OCI-LY7 (cell line): ENCODE results near the gene CGB5. TPM values are rescaled to one million over a fixed set of nuclear protein-coding genes. Genes with fewer than 3 reads are reported as not detected.

Source experiments
- BruUV-seq: library from RNA; stranded (reverse); fragments of 400-500 nt; replicated peaks from 2 replicates; lab custom pipeline; 2021; lab: Mats Ljungman, UMichigan
- CTCF ChIA-PET: fragments of 300-600 bp; sonication (Branson Sonifier 250); formaldehyde crosslinking; loops from one replicate; lab custom pipeline; 2022; ENCODE audit warnings: antibody characterized with exemption; ENCODE audit not compliant: unreplicated experiment; lab: Charles Lee
- POLR2A ChIA-PET: fragments of 300-600 bp; sonication (Branson Sonifier 250); formaldehyde crosslinking; loops from one replicate; lab custom pipeline; 2022; ENCODE audit warnings: antibody characterized with exemption; lab: Charles Lee
- DNase-seq: peaks from one replicate; pipeline ENCODE4 v3.0.0-alpha.2; 2015; ENCODE audit warnings: low spot score
- H2AFZ ChIP-seq: fragments of 200-600 bp; sonication (generic), shearing (Covaris generic); 2 replicates; pipeline ENCODE4 v1.6.1; 2014; ENCODE audit warnings: mild to moderate bottlenecking, antibody characterized with exemption, low read length, moderate library complexity
- H3K27ac ChIP-seq: fragments of 200-600 bp; sonication (generic); 2 replicates; pipeline ENCODE4 v1.5.1; 2014; ENCODE audit warnings: mixed run types, low read depth, mild to moderate bottlenecking, moderate library complexity, low read length, inconsistent platforms; ENCODE audit not compliant: poor library complexity, severe bottlenecking
- H3K36me3 ChIP-seq: fragments of 200-600 bp; sonication (generic); 2 replicates; pipeline ENCODE4 v1.6.1; 2014; ENCODE audit warnings: mild to moderate bottlenecking, antibody characterized with exemption, low read length, moderate library complexity, mixed read lengths; ENCODE audit not compliant: insufficient read depth
- H3K4me1 ChIP-seq: fragments of 200-600 bp; sonication (generic); 2 replicates; pipeline ENCODE4 v1.5.1; 2014; ENCODE audit warnings: mild to moderate bottlenecking, low read length; ENCODE audit not compliant: insufficient read depth, poor library complexity, severe bottlenecking
- H3K4me2 ChIP-seq: fragments of 200-600 bp; sonication (generic); 2 replicates; pipeline ENCODE4 v1.6.1; 2014; ENCODE audit warnings: mild to moderate bottlenecking, low read length
- H3K4me3 ChIP-seq: fragments of 200-600 bp; sonication (generic); 2 replicates; pipeline ENCODE4 v1.5.1; 2014; ENCODE audit warnings: mild to moderate bottlenecking, low read depth, low read length; ENCODE audit not compliant: poor library complexity, severe bottlenecking
- H3K79me2 ChIP-seq: fragments of 200-600 bp; sonication (generic); 2 replicates; pipeline ENCODE4 v1.6.1; 2016; ENCODE audit warnings: low read depth, mild to moderate bottlenecking, low read length, moderate library complexity, mixed read lengths; ENCODE audit not compliant: insufficient read depth
- H3K9me2 ChIP-seq: fragments of 200-600 bp; sonication (generic); 2 replicates; pipeline ENCODE4 v1.6.1; 2016; ENCODE audit warnings: mild to moderate bottlenecking, low read length, mixed read lengths; ENCODE audit not compliant: insufficient read depth
- H3K9me3 ChIP-seq: fragments of 200-600 bp; sonication (generic); 2 replicates; pipeline ENCODE4 v1.6.1; 2014; ENCODE audit warnings: mild to moderate bottlenecking, mixed run types, low read length, mixed read lengths
- H4K20me1 ChIP-seq: fragments of 200-600 bp; sonication (generic); 2 replicates; pipeline ENCODE4 v1.6.1; 2014; ENCODE audit warnings: mild to moderate bottlenecking, antibody characterized with exemption, low read length, moderate library complexity, mixed read lengths; ENCODE audit not compliant: insufficient read depth
- CTCF ChIP-seq: fragments of 200-600 bp; sonication (generic); conservative IDR thresholded peaks from 2 replicates; pipeline ENCODE4 v1.5.1; 2014; ENCODE audit warnings: mild to moderate bottlenecking, antibody characterized with exemption, low read length, moderate library complexity, mixed read lengths
- EZH2phosphoT487 ChIP-seq: fragments of 200-600 bp; sonication (generic); IDR thresholded peaks from 2 replicates; pipeline ENCODE4 v1.6.1; 2018; ENCODE audit warnings: low read depth, borderline replicate concordance, mild to moderate bottlenecking, mixed run types, antibody characterized with exemption, low read length, moderate library complexity, mixed read lengths
- intact Hi-C: fragments of 100-400 bp; cut with micrococcal nuclease; formaldehyde crosslinking; loops from one replicate; pipeline ENCODE4 v1.10.0; 2022; ENCODE audit not compliant: unreplicated experiment
- microRNA-seq: library from miRNA; unstranded; fragments of <30 nt; microRNA quantifications from one replicate; pipeline ENCODE4 v1.2.0, GENCODE V29; 2022; ENCODE audit warnings: borderline replicate concordance
- small RNA-seq: library from RNA; depleted of rRNA; stranded (forward); fragments of <200 nt; gene quantifications from one replicate; pipeline ENCODE3, GENCODE V24; 2014
- total RNA-seq, 2 experiments: library from RNA; depleted of rRNA in 1 of 2; stranded (reverse); fragments of >200 nt in 1 of 2; shearing (Covaris generic) in 1 of 2; gene quantifications; 2 replicates each; pipeline ENCODE4 v1.2.3, GENCODE V29; 2014 to 2022

The CGB5 gene
- total RNA-seq, 2 experiments from 2014 or later: not detected

- Histone ChIP-seq H3K4me1 (peaks cover 13% of the 10 kb centered on the region), H3K9me3 (no peaks in the 10 kb centered on the region), H3K4me2 (no peak overlapping the region), H3K4me3 (no peak overlapping the region), H3K27ac (no peak overlapping the region), H2AFZ (no peak overlapping the region), H3K79me2 (peaks cover 40% of the 10 kb centered on the region), H3K36me3 (peaks cover 95% of the 10 kb centered on the region), H4K20me1 (peaks cover 15% of the 10 kb centered on the region), H3K9me2 (no peaks in the 10 kb centered on the region)
- TF ChIP-seq CTCF (no peak), EZH2phosphoT487 (no peak)
- no peak for DNase-seq
- intact Hi-C loops: no loop called here
- ChIA-PET POLR2A (no interaction called here), CTCF (no interaction called here)
- BruUV-seq: no TSS peak
Observed at GRCh38 chr19:49091391-49092038, 47.9 kb downstream of the CGB5 start.

- Histone ChIP-seq H4K20me1 (peaks cover 8% of the 10 kb centered on the region; the same call in 1 of the 2 replicates), H3K4me1 (peaks cover 1% of the 10 kb centered on the region), H3K27ac (no peak overlapping the region), H3K36me3 (peaks cover 94% of the 10 kb centered on the region), H3K9me3 (no peaks in the 10 kb centered on the region), H3K79me2 (peaks cover 28% of the 10 kb centered on the region), H2AFZ (no peak overlapping the region), H3K9me2 (no peaks in the 10 kb centered on the region), H3K4me3 (no peak overlapping the region), H3K4me2 (no peak overlapping the region)
- DNase-seq: no peak
- BruUV-seq: no TSS peak
- ChIA-PET CTCF (no interaction called here), POLR2A (interaction anchor here (0.6 kb wide), 1 partner anchor 359 kb away, joined by 4 read pairs; the partner anchor contains the start of gene PIH1D1)
- TF ChIP-seq EZH2phosphoT487 (no peak), CTCF (no peak)
- intact Hi-C loops: no loop called here
Observed at GRCh38 chr19:49092686-49093085, 49.0 kb downstream of the CGB5 start.

Small RNAs within 50 kb of the gene (microRNA-seq; reads per million reads assigned to microRNA genes)
- not detected for gene MIR6798

Small RNAs within 50 kb of the gene (small RNA-seq; reads per million reads assigned to genes)
- gene MIR6798: not detected
- not detected for gene RN7SL708P

Other genes with a start within 250 kb of the CGB5 start
- gene BCAT2, start 232.8 kb upstream of the CGB5 start, total RNA-seq (2014; rRNA removed; shearing (Covaris generic)): 44.5 and 47.2 TPM in 2 replicates
- 35.9 and 53.0 TPM in 2 replicates for gene BCAT2, start 232.8 kb upstream of the CGB5 start, total RNA-seq (2022)
- 4.5 and 4.9 TPM in 2 replicates for gene HSD17B14, start 207.4 kb upstream of the CGB5 start, total RNA-seq (2014; rRNA removed; shearing (Covaris generic))
- 1.8 and 3.2 TPM in 2 replicates for gene HSD17B14, start 207.4 kb upstream of the CGB5 start, total RNA-seq (2022)
- 4.7 and 8.4 TPM in 2 replicates for gene PLEKHA4, start 175.2 kb upstream of the CGB5 start, total RNA-seq (2014; rRNA removed; shearing (Covaris generic))
- 8.1 and 8.8 TPM in 2 replicates for gene PLEKHA4, start 175.2 kb upstream of the CGB5 start, total RNA-seq (2022)
- 31.5 and 31.7 TPM in 2 replicates for gene PPP1R15A, start 171.4 kb upstream of the CGB5 start, total RNA-seq (2014; rRNA removed; shearing (Covaris generic))
- gene PPP1R15A, start 171.4 kb upstream of the CGB5 start, total RNA-seq (2022): 23.4 and 23.8 TPM in 2 replicates
- gene TULP2, start 145.1 kb upstream of the CGB5 start, total RNA-seq (2014; rRNA removed; shearing (Covaris generic)): 0.47 TPM in 1 of 2 replicates, not detected in the other
- 1.6 and 2.9 TPM in 2 replicates for gene TULP2, start 145.1 kb upstream of the CGB5 start, total RNA-seq (2022)
- gene NUCB1, start 143.5 kb upstream of the CGB5 start, total RNA-seq (2014; rRNA removed; shearing (Covaris generic)): 72.6 and 88.7 TPM in 2 replicates
- gene NUCB1, start 143.5 kb upstream of the CGB5 start, total RNA-seq (2022): 73.6 and 85.3 TPM in 2 replicates
- gene DHDH, start 110.1 kb upstream of the CGB5 start, total RNA-seq (2014; rRNA removed; shearing (Covaris generic)): not detected in 2 replicates
- gene DHDH, start 110.1 kb upstream of the CGB5 start, total RNA-seq (2022): 0.53 TPM in 1 of 2 replicates, not detected in the other
- 94.9 and 95.2 TPM in 2 replicates for gene BAX, start 89.0 kb upstream of the CGB5 start, total RNA-seq (2014; rRNA removed; shearing (Covaris generic))
- 83.9 and 93.7 TPM in 2 replicates for gene BAX, start 89.0 kb upstream of the CGB5 start, total RNA-seq (2022)
- gene FTL, start 78.5 kb upstream of the CGB5 start, total RNA-seq (2014; rRNA removed; shearing (Covaris generic)): 562 and 602 TPM in 2 replicates
- gene FTL, start 78.5 kb upstream of the CGB5 start, total RNA-seq (2022): 438 and 467 TPM in 2 replicates
- gene GYS1, start 50.5 kb upstream of the CGB5 start, total RNA-seq (2014; rRNA removed; shearing (Covaris generic)): 12.5 and 20.0 TPM in 2 replicates
- gene GYS1, start 50.5 kb upstream of the CGB5 start, total RNA-seq (2022): 28.9 and 29.9 TPM in 2 replicates
- 265 and 272 TPM in 2 replicates for gene RUVBL2, start 50.0 kb upstream of the CGB5 start, total RNA-seq (2014; rRNA removed; shearing (Covaris generic))
- 125 and 146 TPM in 2 replicates for gene RUVBL2, start 50.0 kb upstream of the CGB5 start, total RNA-seq (2022)
- gene LHB, start 26.8 kb upstream of the CGB5 start, total RNA-seq (2014; rRNA removed; shearing (Covaris generic)): 1.1 TPM in 1 of 2 replicates, not detected in the other
- not detected in 2 replicates for gene LHB, start 26.8 kb upstream of the CGB5 start, total RNA-seq (2022)
- gene CGB3, start 19.5 kb upstream of the CGB5 start, total RNA-seq (2014; rRNA removed; shearing (Covaris generic)): not detected in 2 replicates
- gene CGB3, start 19.5 kb upstream of the CGB5 start, total RNA-seq (2022): not detected in 2 replicates
- gene CGB2, start 12.0 kb upstream of the CGB5 start, total RNA-seq (2014; rRNA removed; shearing (Covaris generic)): not detected in 2 replicates
- not detected in 2 replicates for gene CGB2, start 12.0 kb upstream of the CGB5 start, total RNA-seq (2022)
- gene CGB1, start 7.0 kb upstream of the CGB5 start, total RNA-seq (2014; rRNA removed; shearing (Covaris generic)): not detected in 2 replicates
- gene CGB1, start 7.0 kb upstream of the CGB5 start, total RNA-seq (2022): not detected in 2 replicates
- gene CGB8, start 5.3 kb downstream of the CGB5 start, total RNA-seq (2014; rRNA removed; shearing (Covaris generic)): not detected in 2 replicates
- gene CGB8, start 5.3 kb downstream of the CGB5 start, total RNA-seq (2022): not detected in 2 replicates
- gene CGB7, start 13.9 kb downstream of the CGB5 start, total RNA-seq (2014; rRNA removed; shearing (Covaris generic)): not detected in 2 replicates
- not detected in 2 replicates for gene CGB7, start 13.9 kb downstream of the CGB5 start, total RNA-seq (2022)
- gene NTF4, start 21.0 kb downstream of the CGB5 start, total RNA-seq (2014; rRNA removed; shearing (Covaris generic)): not detected in 2 replicates
- not detected in 2 replicates for gene NTF4, start 21.0 kb downstream of the CGB5 start, total RNA-seq (2022)
- gene KCNA7, start 28.9 kb downstream of the CGB5 start, total RNA-seq (2014; rRNA removed; shearing (Covaris generic)): not detected in 2 replicates
- gene KCNA7, start 28.9 kb downstream of the CGB5 start, total RNA-seq (2022): not detected in 2 replicates
- 392 and 446 TPM in 2 replicates for gene SNRNP70, start 41.6 kb downstream of the CGB5 start, total RNA-seq (2014; rRNA removed; shearing (Covaris generic))
- gene SNRNP70, start 41.6 kb downstream of the CGB5 start, total RNA-seq (2022): 181 and 198 TPM in 2 replicates
- 5.5 and 14.7 TPM in 2 replicates for gene LIN7B, start 70.5 kb downstream of the CGB5 start, total RNA-seq (2014; rRNA removed; shearing (Covaris generic))
- gene LIN7B, start 70.5 kb downstream of the CGB5 start, total RNA-seq (2022): 3.6 and 4.8 TPM in 2 replicates
- gene C19orf73, start 75.3 kb downstream of the CGB5 start, total RNA-seq (2014; rRNA removed; shearing (Covaris generic)): 5.9 and 8.3 TPM in 2 replicates
- gene C19orf73, start 75.3 kb downstream of the CGB5 start, total RNA-seq (2022): 2.5 and 4.4 TPM in 2 replicates
- 17.1 and 21.2 TPM in 2 replicates for gene PPFIA3, start 75.7 kb downstream of the CGB5 start, total RNA-seq (2014; rRNA removed; shearing (Covaris generic))
- gene PPFIA3, start 75.7 kb downstream of the CGB5 start, total RNA-seq (2022): 16.2 and 17.8 TPM in 2 replicates
- gene HRC, start 111.5 kb downstream of the CGB5 start, total RNA-seq (2014; rRNA removed; shearing (Covaris generic)): not detected in 2 replicates
- gene HRC, start 111.5 kb downstream of the CGB5 start, total RNA-seq (2022): not detected in 2 replicates
- gene TRPM4, start 113.9 kb downstream of the CGB5 start, total RNA-seq (2014; rRNA removed; shearing (Covaris generic)): 11.6 and 20.9 TPM in 2 replicates
- 36.2 and 44.2 TPM in 2 replicates for gene TRPM4, start 113.9 kb downstream of the CGB5 start, total RNA-seq (2022)